ENCODE data around the gene ENDOU. TPM values are rescaled to one million over a fixed set of nuclear protein-coding genes. Genes with fewer than 3 reads are reported as not detected.

Gene ENDOU
- total RNA-seq, 1 experiment from 2014 or later = not detected

DNA sequence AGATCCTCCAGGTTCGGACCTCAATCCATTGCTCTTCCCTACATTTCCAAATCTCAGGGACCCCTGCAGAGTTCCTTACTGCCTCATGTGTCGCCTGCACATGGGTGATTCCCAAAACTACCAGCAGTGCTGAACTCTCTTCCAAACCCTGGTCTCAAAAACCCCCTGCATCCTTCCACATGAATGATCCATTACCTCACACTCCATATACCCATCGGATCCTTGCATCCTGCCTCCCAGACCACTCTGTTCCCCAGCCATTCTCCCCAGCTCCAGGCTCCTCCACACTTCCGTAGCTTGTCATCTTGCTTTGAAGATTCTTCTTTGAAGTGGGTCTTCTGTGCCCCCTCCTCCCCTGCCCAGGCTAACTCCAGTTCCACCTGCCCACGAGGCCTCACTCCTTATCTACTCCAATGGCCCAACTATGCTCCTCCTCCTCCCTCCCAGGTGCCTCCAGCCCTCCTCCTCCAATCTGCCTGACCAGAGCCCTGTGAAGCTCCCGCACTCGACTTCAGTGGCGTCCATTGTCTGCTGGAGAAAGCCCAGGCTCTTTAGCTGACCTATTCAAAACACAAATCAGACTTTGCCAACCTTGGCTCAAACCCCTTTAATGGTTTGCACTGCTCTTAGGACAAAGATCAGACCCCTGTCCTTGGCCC lies 19.6 kb upstream of the ENDOU start:
- no peaks in the 10 kb centered on the region for H3F3A ChIP-seq (ENCODE audit: low read length, unreplicated experiment)
- H3K27ac ChIP-seq (ENCODE audit: low read length) = no peak overlapping the region
- no peaks in the 10 kb centered on the region for H3K36me3 ChIP-seq (ENCODE audit: low read depth, low read length)
- POLR2A ChIA-PET (ENCODE audit: unreplicated experiment) = no interaction called here
- no peaks in the 10 kb centered on the region for H3K79me2 ChIP-seq (ENCODE audit: low read length)
- DNase-seq = no peak
- ATAC-seq = no peak
- no peaks in the 10 kb centered on the region for H3K27me3 ChIP-seq (ENCODE audit: low read length)
- no peaks in the 10 kb centered on the region for H4K20me1 ChIP-seq (ENCODE audit: low read length)
- BruUV-seq (replicated peaks) = no TSS peak
- H3K4me3 ChIP-seq (ENCODE audit: low read length) = no peak overlapping the region
- no peak overlapping the region for H2AFZ ChIP-seq (ENCODE audit: low read length)
- H3K4me1 ChIP-seq (ENCODE audit: insufficient read depth, low read length) = peaks cover 13% of the 10 kb centered on the region; the same call in 1 of the 2 replicates
- CTCF ChIA-PET = interaction anchor here (0.6 to 3.1 kb wide), 4 partner anchors 14 to 93 kb away, joined by 6 to 16 read pairs (median 14); partner anchors contain the start of gene RAPGEF3
- TF ChIP-seq EZH2 (IDR thresholded peaks at IDR 0.05; ENCODE audit: low read length, unreplicated experiment) = no peak
- TF ChIP-seq, protein P1, sequence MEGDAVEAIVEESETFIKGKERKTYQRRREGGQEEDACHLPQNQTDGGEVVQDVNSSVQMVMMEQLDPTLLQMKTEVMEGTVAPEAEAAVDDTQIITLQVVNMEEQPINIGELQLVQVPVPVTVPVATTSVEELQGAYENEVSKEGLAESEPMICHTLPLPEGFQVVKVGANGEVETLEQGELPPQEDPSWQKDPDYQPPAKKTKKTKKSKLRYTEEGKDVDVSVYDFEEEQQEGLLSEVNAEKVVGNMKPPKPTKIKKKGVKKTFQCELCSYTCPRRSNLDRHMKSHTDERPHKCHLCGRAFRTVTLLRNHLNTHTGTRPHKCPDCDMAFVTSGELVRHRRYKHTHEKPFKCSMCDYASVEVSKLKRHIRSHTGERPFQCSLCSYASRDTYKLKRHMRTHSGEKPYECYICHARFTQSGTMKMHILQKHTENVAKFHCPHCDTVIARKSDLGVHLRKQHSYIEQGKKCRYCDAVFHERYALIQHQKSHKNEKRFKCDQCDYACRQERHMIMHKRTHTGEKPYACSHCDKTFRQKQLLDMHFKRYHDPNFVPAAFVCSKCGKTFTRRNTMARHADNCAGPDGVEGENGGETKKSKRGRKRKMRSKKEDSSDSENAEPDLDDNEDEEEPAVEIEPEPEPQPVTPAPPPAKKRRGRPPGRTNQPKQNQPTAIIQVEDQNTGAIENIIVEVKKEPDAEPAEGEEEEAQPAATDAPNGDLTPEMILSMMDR (conservative IDR thresholded peaks at IDR 0.05; ENCODE audit: low read depth, low read length) = no peak
- no peak for TF ChIP-seq EZH2phosphoT487 (IDR thresholded peaks at IDR 0.05; ENCODE audit: borderline replicate concordance, low read length)
- no peak overlapping the region for H3K4me2 ChIP-seq (ENCODE audit: low read length)
- no peaks in the 10 kb centered on the region for H3K9me2 ChIP-seq (replicated peaks; ENCODE audit: low read length)
- intact Hi-C loops (cut with micrococcal nuclease) = loop anchor here (1.0 kb wide), 1 partner anchor 22 kb away; no protein-coding TSS in a partner anchor
- no peak overlapping the region for H3K9ac ChIP-seq (ENCODE audit: low read length)
- H3K9me3 ChIP-seq (ENCODE audit: low read length) = no peaks in the 10 kb centered on the region

DNA sequence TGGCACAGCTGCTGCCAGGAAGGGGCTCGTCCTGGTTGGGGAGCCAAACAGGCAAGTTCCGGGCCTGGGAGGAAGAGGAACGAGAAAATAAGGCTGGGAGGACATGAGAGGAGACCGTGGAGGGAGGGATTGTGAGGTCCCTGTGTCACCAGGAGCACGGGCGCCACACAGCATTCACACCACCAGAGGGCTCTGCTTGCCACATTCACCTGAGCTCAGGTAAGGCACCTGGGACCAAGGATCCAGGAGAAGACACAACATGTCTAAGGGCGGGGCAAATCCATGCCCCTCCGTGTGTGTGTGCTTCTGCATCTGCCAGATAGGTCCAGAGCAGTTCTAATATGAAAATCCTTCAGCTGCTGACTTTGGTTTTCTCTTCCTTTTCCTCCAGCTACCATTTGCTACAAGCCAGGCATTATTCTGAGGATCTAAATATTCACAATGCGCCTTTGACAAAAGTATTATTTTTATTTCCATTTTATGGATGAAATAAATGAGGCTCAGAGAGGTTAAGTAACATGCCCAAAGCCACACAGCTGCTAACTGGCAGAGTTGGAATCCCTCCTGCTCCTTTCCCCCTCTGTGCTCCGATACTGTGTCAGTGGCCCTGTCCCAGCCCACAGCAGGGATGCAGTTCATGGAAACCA lies 18.8 kb upstream of the ENDOU start:
- H3K27ac ChIP-seq (ENCODE audit: low read length) = no peak overlapping the region
- H3K4me3 ChIP-seq (ENCODE audit: low read length) = no peak overlapping the region
- H3K9me3 ChIP-seq (ENCODE audit: low read length) = no peaks in the 10 kb centered on the region
- H3K9me2 ChIP-seq (replicated peaks; ENCODE audit: low read length) = no peaks in the 10 kb centered on the region
- CTCF ChIA-PET = interaction anchor here (0.6 to 3.1 kb wide), 8 partner anchors 9 to 94 kb away, joined by 3 to 16 read pairs (median 6); partner anchors contain the start of genes RAPGEF3 and SLC48A1
- no peaks in the 10 kb centered on the region for H3K79me2 ChIP-seq (ENCODE audit: low read length)
- TF ChIP-seq, protein P1 (conservative IDR thresholded peaks at IDR 0.05; ENCODE audit: low read depth, low read length) = peak; percentile 90
- no peak for TF ChIP-seq EZH2 (IDR thresholded peaks at IDR 0.05; ENCODE audit: low read length, unreplicated experiment)
- H3F3A ChIP-seq (ENCODE audit: low read length, unreplicated experiment) = no peaks in the 10 kb centered on the region
- ATAC-seq = peak; percentile 86
- no peaks in the 10 kb centered on the region for H3K27me3 ChIP-seq (ENCODE audit: low read length)
- peak; percentile 85 for DNase-seq
- no peaks in the 10 kb centered on the region for H4K20me1 ChIP-seq (ENCODE audit: low read length)
- peaks cover 13% of the 10 kb centered on the region; the same call in 1 of the 2 replicates for H3K4me1 ChIP-seq (ENCODE audit: insufficient read depth, low read length)
- no peak overlapping the region for H3K9ac ChIP-seq (ENCODE audit: low read length)
- intact Hi-C loops (cut with micrococcal nuclease) = loop anchor here (1.0 kb wide), 1 partner anchor 23 kb away; no protein-coding TSS in a partner anchor
- H2AFZ ChIP-seq (ENCODE audit: low read length) = no peak overlapping the region
- BruUV-seq (replicated peaks) = no TSS peak
- no peak overlapping the region for H3K4me2 ChIP-seq (ENCODE audit: low read length)
- H3K36me3 ChIP-seq (ENCODE audit: low read depth, low read length) = no peaks in the 10 kb centered on the region
- POLR2A ChIA-PET (ENCODE audit: unreplicated experiment) = no interaction called here

Data from PC-3 (cell line).